H1 (cell line): ENCODE measurements around the gene SCMH1. TPM values are rescaled to one million over a fixed set of nuclear protein-coding genes. Genes with fewer than 3 reads are reported as not detected.
A peak's percentile ranks its signal among the peaks of the same experiment; 100 is the strongest.

Experiments used
- CTCF ChIA-PET: fragments of 300-600 bp; sonication (Branson Sonifier 250); formaldehyde crosslinking; loops from one replicate; lab custom pipeline; 2021; ENCODE audit not compliant: partially characterized antibody; lab: Charles Lee
- POLR2A ChIA-PET: fragments of 300-600 bp; sonication (Branson Sonifier 250); formaldehyde crosslinking; loops from one replicate; lab custom pipeline; 2021; ENCODE audit warnings: inconsistent platforms; ENCODE audit not compliant: partially characterized antibody; lab: Charles Lee
- DNase-seq, 2 experiments: peaks; one replicate each; pipeline versions ENCODE4 v3.0.0 to v3.0.0-alpha.2; 2010 to 2022; ENCODE audit warnings: low spot score in 2 of 2, low read depth in 1 of 2, mixed read lengths in 1 of 2
- FAIRE-seq: peaks from 2 replicates; lab custom pipeline; 2011; peaks lifted over from hg19 to GRCh38; lab: Jason Lieb, UNC
- H2AFZ ChIP-seq: 2 replicates; pipeline ENCODE4 v1.8.1; 2012; ENCODE audit warnings: low read length, inconsistent platforms
- H2AK5ac ChIP-seq: 2 replicates; pipeline ENCODE4 v1.6.1; 2013; ENCODE audit warnings: low read depth, low read length
- H2BK120ac ChIP-seq: replicated peaks from 2 replicates; pipeline ENCODE3; 2013; ENCODE audit warnings: low read depth, low read length, inconsistent platforms
- H2BK12ac ChIP-seq: 2 replicates; pipeline ENCODE4 v1.6.1; 2013; ENCODE audit warnings: low read depth, low read length
- H2BK15ac ChIP-seq: 2 replicates; pipeline ENCODE4 v1.6.1; 2013; ENCODE audit warnings: low read length
- H2BK20ac ChIP-seq: 2 replicates; pipeline ENCODE4 v1.6.1; 2013; ENCODE audit warnings: low read length
- H2BK5ac ChIP-seq: 2 replicates; pipeline ENCODE4 v1.6.1; 2013; ENCODE audit warnings: low read depth, low read length
- H3K14ac ChIP-seq: 2 replicates; pipeline ENCODE4 v1.6.1; 2013; ENCODE audit warnings: inconsistent platforms; ENCODE audit not compliant: insufficient read length
- H3K18ac ChIP-seq: 2 replicates; pipeline ENCODE4 v1.6.1; 2013; ENCODE audit warnings: low read length; ENCODE audit errors: extremely low read depth
- H3K23ac ChIP-seq: 2 replicates; pipeline ENCODE4 v1.6.1; 2013; ENCODE audit warnings: inconsistent platforms; ENCODE audit not compliant: insufficient read length
- H3K23me2 ChIP-seq: 2 replicates; pipeline ENCODE4 v1.6.1; 2013; ENCODE audit warnings: low read depth, low read length
- H3K27ac ChIP-seq: 2 replicates; pipeline ENCODE4 v1.6.1; 2011; ENCODE audit warnings: low read depth, low read length, inconsistent platforms
- H3K27me3 ChIP-seq, 4 experiments: replicated peaks in 1 of 4; 1 replicate in 1 of 4; 2 replicates in 3 of 4; pipeline versions ENCODE4 v1.6.1 to v1.8.1; 2011 to 2013; ENCODE audit warnings: low read length in 3 of 4, mild to moderate bottlenecking in 3 of 4, inconsistent platforms in 2 of 4, mixed read lengths in 2 of 4, moderate library complexity in 1 of 4; ENCODE audit not compliant: control insufficient read depth in 3 of 4, insufficient read depth in 3 of 4; ENCODE audit errors: extremely low read depth in 1 of 4
- H3K36me3 ChIP-seq, 4 experiments: 2 replicates each; pipeline versions ENCODE4 v1.6.1 to v1.8.1; 2011 to 2013; ENCODE audit warnings: mild to moderate bottlenecking in 4 of 4, low read length in 3 of 4, moderate library complexity in 2 of 4, control low read depth in 1 of 4, inconsistent platforms in 1 of 4; ENCODE audit not compliant: insufficient read depth in 4 of 4, control insufficient read depth in 2 of 4
- H3K4ac ChIP-seq: replicated peaks from 2 replicates; pipeline ENCODE3; 2013; ENCODE audit warnings: low read length, low read depth, mixed read lengths, inconsistent platforms; ENCODE audit not compliant: insufficient read length
- H3K4me1 ChIP-seq, 4 experiments: replicated peaks in 1 of 4; 1 replicate in 1 of 4; 2 replicates in 3 of 4; pipeline versions ENCODE4 v1.6.1 to v1.8.1; 2011 to 2013; ENCODE audit warnings: low read length in 3 of 4, inconsistent platforms in 2 of 4, mixed read lengths in 1 of 4; ENCODE audit not compliant: insufficient read depth in 4 of 4, control insufficient read depth in 3 of 4
- H3K4me2 ChIP-seq, 2 experiments: 2 replicates each; pipeline versions ENCODE4 v1.6.1 to v1.8.1; 2011 to 2013; ENCODE audit warnings: low read depth in 2 of 2, low read length in 2 of 2, control low read depth in 1 of 2, inconsistent platforms in 1 of 2, mild to moderate bottlenecking in 1 of 2; ENCODE audit not compliant: insufficient read depth in 1 of 2
- H3K4me3 ChIP-seq, 4 experiments: fragments of 200-600, 300-600 bp in 1 of 4; sonication (generic), shearing (Covaris generic), sonication (Bioruptor Twin) in 1 of 4; 2 replicates each; pipeline versions ENCODE4 v1.5.1 to v1.8.1; 2011 to 2016; ENCODE audit warnings: low read length in 4 of 4, low read depth in 3 of 4, control low read depth in 2 of 4, inconsistent platforms in 2 of 4, mild to moderate bottlenecking in 2 of 4, mixed read lengths in 1 of 4, moderate library complexity in 1 of 4; ENCODE audit not compliant: insufficient read depth in 2 of 4; ENCODE audit errors: extremely low read depth in 1 of 4
- H3K56ac ChIP-seq: replicated peaks from 2 replicates; pipeline ENCODE3; 2013; ENCODE audit warnings: low read depth, mild to moderate bottlenecking, mixed read lengths, low read length, inconsistent platforms; ENCODE audit not compliant: insufficient read length
- H3K79me1 ChIP-seq: 2 replicates; pipeline ENCODE4 v1.6.1; 2013; ENCODE audit warnings: low read depth, low read length, control low read depth
- H3K79me2 ChIP-seq, 2 experiments: 2 replicates each; pipeline versions ENCODE4 v1.6.1 to v1.8.1; 2012 to 2013; ENCODE audit warnings: low read length in 2 of 2, mild to moderate bottlenecking in 2 of 2, inconsistent platforms in 1 of 2; ENCODE audit not compliant: insufficient read depth in 2 of 2, control insufficient read depth in 1 of 2
- H3K9ac ChIP-seq, 4 experiments: replicated peaks in 1 of 4; 1 replicate in 1 of 4; 2 replicates in 3 of 4; pipeline versions ENCODE4 v1.6.1 to v1.8.1; 2011 to 2013; ENCODE audit warnings: low read depth in 3 of 4, low read length in 3 of 4, control low read depth in 2 of 4, mild to moderate bottlenecking in 2 of 4, moderate library complexity in 2 of 4, inconsistent platforms in 1 of 4; ENCODE audit errors: extremely low read depth in 1 of 4
- H3K9me3 ChIP-seq, 2 experiments: 2 replicates each; pipeline versions ENCODE4 v1.6.1 to v1.8.1; 2012 to 2013; ENCODE audit warnings: mild to moderate bottlenecking in 2 of 2, moderate library complexity in 2 of 2, control low read depth in 1 of 2, inconsistent platforms in 1 of 2, low read depth in 1 of 2, low read length in 1 of 2, mixed read lengths in 1 of 2; ENCODE audit not compliant: insufficient read depth in 2 of 2
- H4K20me1 ChIP-seq, 2 experiments: replicated peaks in 1 of 2; 2 replicates each; pipeline versions ENCODE3 to v1.8.1; 2011 to 2013; ENCODE audit warnings: inconsistent platforms in 2 of 2, low read length in 2 of 2, mild to moderate bottlenecking in 1 of 2; ENCODE audit not compliant: insufficient read depth in 2 of 2, control insufficient read depth in 1 of 2
- H4K5ac ChIP-seq: 2 replicates; pipeline ENCODE4 v1.6.1; 2013; ENCODE audit warnings: low read length, low read depth, mixed read lengths, inconsistent platforms; ENCODE audit not compliant: insufficient read length
- H4K8ac ChIP-seq: 2 replicates; pipeline ENCODE4 v1.8.0; 2013; ENCODE audit warnings: mild to moderate bottlenecking, moderate library complexity, low read length, inconsistent platforms; ENCODE audit not compliant: insufficient read depth; ENCODE audit errors: extremely low read depth
- H4K91ac ChIP-seq: replicated peaks from 2 replicates; pipeline ENCODE3; 2013; ENCODE audit warnings: low read length, mixed read lengths, inconsistent platforms; ENCODE audit not compliant: insufficient read length
- POLR2A ChIP-seq, 2 experiments: IDR thresholded peaks; 1 replicate in 1 of 2; 2 replicates in 1 of 2; pipeline ENCODE4 v1.6.1; 2011; ENCODE audit warnings: low read depth in 2 of 2, low read length in 2 of 2, mild to moderate bottlenecking in 2 of 2; ENCODE audit errors: control extremely low read depth in 1 of 2
- TAF7 ChIP-seq: optimal IDR thresholded peaks from 2 replicates; pipeline ENCODE3; 2011; ENCODE audit warnings: low read depth, mild to moderate bottlenecking, inconsistent platforms, low read length, moderate library complexity, borderline replicate concordance
- WGBS, 2 experiments: shearing (Covaris generic) in 1 of 2; methylation state at CpG; one replicate each; pipeline versions ENCODE4 v1.1.6 to v1.1.7; 2013 to 2015; ENCODE audit warnings: low lambda C conversion rate in 2 of 2, mixed read lengths in 2 of 2, inconsistent platforms in 1 of 2, low coverage in 1 of 2, missing lambda C conversion rate in 1 of 2; ENCODE audit not compliant: insufficient replicate concordance in 2 of 2, insufficient coverage in 1 of 2, insufficient read length in 1 of 2; ENCODE audit errors: extremely low coverage in 1 of 2, missing lambda C conversion rate in 1 of 2; 5-methylcytosine and 5-hydroxymethylcytosine counted together
- polyA plus RNA-seq, 7 experiments: library from polyadenylated mRNA; depleted of rRNA in 3 of 7; stranded (reverse) in 5 of 7; unstranded in 2 of 7; fragments of >200 nt in 5 of 7; fragments of 200-250 nt in 2 of 7; gene quantifications; 1 replicate in 5 of 7; 2 replicates in 1 of 7; 4 replicates in 1 of 7; pipeline versions ENCODE4 v1.2.1 to v1.2.3, GENCODE V29; 2011 to 2013; ENCODE audit warnings: missing spikeins in 2 of 7, mixed read lengths in 2 of 7
- total RNA-seq: library from RNA; stranded (reverse); fragmentation: NEBNext Ultra II Directional; extraction: Animal tissue kit (Norgen Biotek cat#: 25700); gene quantifications from 2 replicates; pipeline ENCODE4 v1.2.1, GENCODE V29; 2021

The SCMH1 gene
- total and polyA plus RNA-seq, 2 of the 8 experiments (the other 6 are each of a cell fraction or from before 2014, with no cell fraction given): 16.6 to 30.7 TPM

- FAIRE-seq: no peak
- Histone ChIP-seq H3K27me3 (peaks cover 0 to 4% (median 1%) of the 10 kb centered on the region in 4 experiments; a peak in 3 of 7 replicates), H3K23ac (no peak overlapping the region), H3K18ac (no peak overlapping the region), H4K8ac (peak overlapping the region; percentile 53; the same call in 1 of the 2 replicates), H4K91ac (no peak overlapping the region), H3K79me1 (no peaks in the 10 kb centered on the region; the same call in 1 of the 2 replicates), H3K36me3 (peaks cover 2 to 36% (median 22%) of the 10 kb centered on the region in 4 experiments; a peak in 6 of 8 replicates), H3K56ac (no peak overlapping the region), H3K9me3 (no peaks in the 10 kb centered on the region), H2BK15ac (no peak overlapping the region), H3K4me2 (no peak overlapping the region), H3K79me2 (no peaks in the 10 kb centered on the region), H2BK12ac (no peak overlapping the region), H4K5ac (no peak overlapping the region), H3K14ac (no peak overlapping the region), H2AK5ac (no peak overlapping the region)
- 85% methylated on average over 8 of the region's 8 CpGs; no CpG with 5 or more reads in 1 of the 2 experiments for WGBS, 2 experiments
- TF ChIP-seq POLR2A (IDR thresholded peaks at IDR 0.05; ENCODE audit: control extremely low read depth in 1 of 2, low read depth in 2 of 2, low read length in 2 of 2) (peak in 1 of 2 experiments; percentile 20; a peak in 1 of 3 replicates), TAF7 (no peak)
- TF ChIP-seq, all 59 proteins: peak for 1
- Histone ChIP-seq H3K4me1 (peaks cover 0 to 7% (median 4%) of the 10 kb centered on the region in 4 experiments; a peak in 4 of 7 replicates), H2BK20ac (no peak overlapping the region), H3K27ac (no peak overlapping the region), H3K23me2 (no peaks in the 10 kb centered on the region), H2AFZ (no peak overlapping the region), H4K20me1 (peaks cover 10 to 11% of the 10 kb centered on the region in 2 experiments), H3K4ac (no peak overlapping the region), H3K4me3 (no peak overlapping the region), H2BK5ac (no peak overlapping the region), H3K9ac (no peak overlapping the region), H2BK120ac (no peak overlapping the region)
- POLR2A ChIA-PET: no interaction called here
- no peak for DNase-seq
- CTCF ChIA-PET: no interaction called here
Measured at GRCh38 chr1:41018018-41018410, 224.1 kb downstream of the SCMH1 start.
